ENCODE results near the gene SRPK3. TPM values are rescaled to one million over a fixed set of nuclear protein-coding genes. Genes with fewer than 3 reads are reported as not detected.
A peak's percentile ranks its signal among the peaks of the same experiment; 100 is the strongest.
"Not testable (repeated sequence)": the region's sequence is repeated elsewhere in the genome, so short reads cannot be mapped to it uniquely, and the experiment has no call there.

SRPK3 gene
- polyA plus RNA-seq, 3 donors = 0.01 TPM; not detected in 2

- 100% methylated on average over 1 of the region's 16 CpGs for WGBS (ENCODE audit: insufficient coverage)
- H3K27me3 Mint-ChIP-seq (ENCODE audit: low read depth in 3 of 3) = peaks cover 0 to 16% (median 12%) of the 10 kb centered on the region in 3 donors
- H3K4me3 Mint-ChIP-seq = no peak overlapping the region
- H3K27ac Mint-ChIP-seq = peak overlapping the region in 1 of 7 donors; percentile 33
- peaks cover 12% of the 10 kb centered on the region for H4K20me1 ChIP-seq (ENCODE audit: insufficient read depth, low read length)
- no peak for DNase-seq
- H3K36me3 Mint-ChIP-seq = peaks cover 27 to 68% of the 10 kb centered on the region in 2 donors
- peaks cover 39 to 50% of the 10 kb centered on the region in 2 donors for H3K36me3 ChIP-seq (replicated peaks in 1 of 2; ENCODE audit: control insufficient read depth in 1 of 2, insufficient read depth in 2 of 2, low read length in 2 of 2)
- H3K4me3 ChIP-seq (replicated peaks in 1 of 3; ENCODE audit: low read depth in 2 of 3, low read length in 3 of 3) = no peak overlapping the region
- intact Hi-C loops (cut with micrococcal nuclease) = no loop called here
- TF ChIP-seq CTCF (IDR thresholded peaks at IDR 0.05) = no peak
- H3K4me2 ChIP-seq (replicated peaks; ENCODE audit: extremely low read depth, low read length, poor library complexity, severe bottlenecking) = no peak overlapping the region
- H3K9me3 Mint-ChIP-seq = peaks cover 0 to 5% (median 0%) of the 10 kb centered on the region in 7 donors
- H2AFZ ChIP-seq (ENCODE audit: insufficient read depth, low read depth, low read length, poor library complexity, severe bottlenecking) = no peak overlapping the region
- no peak overlapping the region for H3K27ac ChIP-seq (ENCODE audit: low read depth in 1 of 2, low read length in 2 of 2)
- H3K4me1 Mint-ChIP-seq = peaks cover 12% of the 10 kb centered on the region
- no peaks in the 10 kb centered on the region for H3K79me2 ChIP-seq (ENCODE audit: insufficient read depth, low read length)
- no peaks in the 10 kb centered on the region for H3K27me3 ChIP-seq (ENCODE audit: control insufficient read depth in 2 of 2, insufficient read depth in 2 of 2, low read length in 2 of 2)
- peaks cover 5 to 11% of the 10 kb centered on the region in 2 donors for H3K4me1 ChIP-seq (ENCODE audit: control insufficient read depth in 1 of 2, insufficient read depth in 2 of 2, low read length in 2 of 2)
- no peaks in the 10 kb centered on the region for H3K9me3 ChIP-seq (replicated peaks in 1 of 2; ENCODE audit: control insufficient read depth in 1 of 2, insufficient read depth in 1 of 2, low read length in 2 of 2)
- no peak overlapping the region for H3K9ac ChIP-seq (ENCODE audit: insufficient read depth, low read length, poor library complexity, severe bottlenecking)
These were observed 40.1 kb upstream of the SRPK3 start for GRCh38 chrX:153740631-153741222.

- no peak for TF ChIP-seq CTCF (IDR thresholded peaks at IDR 0.05)
- Histone ChIP-seq H4K20me1 (ENCODE audit: insufficient read depth, low read length) (peaks cover 12% of the 10 kb centered on the region), H3K79me2 (ENCODE audit: insufficient read depth, low read length) (no peaks in the 10 kb centered on the region), H3K9ac (ENCODE audit: insufficient read depth, low read length, poor library complexity, severe bottlenecking) (no peak overlapping the region), H3K36me3 (replicated peaks in 1 of 2; ENCODE audit: control insufficient read depth in 1 of 2, insufficient read depth in 2 of 2, low read length in 2 of 2) (peaks cover 34 to 43% of the 10 kb centered on the region in 2 donors), H3K4me1 (ENCODE audit: control insufficient read depth in 1 of 2, insufficient read depth in 2 of 2, low read length in 2 of 2) (peaks cover 5 to 11% of the 10 kb centered on the region in 2 donors), H3K27ac (ENCODE audit: low read depth in 1 of 2, low read length in 2 of 2) (no peak overlapping the region), H3K9me3 (replicated peaks in 1 of 2; ENCODE audit: control insufficient read depth in 1 of 2, insufficient read depth in 1 of 2, low read length in 2 of 2) (no peaks in the 10 kb centered on the region), H2AFZ (ENCODE audit: insufficient read depth, low read depth, low read length, poor library complexity, severe bottlenecking) (no peak overlapping the region), H3K4me3 (replicated peaks in 1 of 3; ENCODE audit: low read depth in 2 of 3, low read length in 3 of 3) (no peak overlapping the region), H3K4me2 (replicated peaks; ENCODE audit: extremely low read depth, low read length, poor library complexity, severe bottlenecking) (no peak overlapping the region), H3K27me3 (ENCODE audit: control insufficient read depth in 2 of 2, insufficient read depth in 2 of 2, low read length in 2 of 2) (no peaks in the 10 kb centered on the region)
- 83% methylated on average over 9 of the region's 14 CpGs for WGBS (ENCODE audit: insufficient coverage)
- H3K36me3 Mint-ChIP-seq = peaks cover 23 to 61% of the 10 kb centered on the region in 2 donors
- H3K27me3 Mint-ChIP-seq (ENCODE audit: low read depth in 3 of 3) = peaks cover 0 to 20% (median 16%) of the 10 kb centered on the region in 3 donors
- no peak overlapping the region for H3K27ac Mint-ChIP-seq
- H3K9me3 Mint-ChIP-seq = peaks cover 0 to 5% (median 0%) of the 10 kb centered on the region in 7 donors
- intact Hi-C loops (cut with micrococcal nuclease) = no loop called here
- peaks cover 12% of the 10 kb centered on the region for H3K4me1 Mint-ChIP-seq
- H3K4me3 Mint-ChIP-seq = no peak overlapping the region
- no peak for DNase-seq
These were observed 39.4 kb upstream of the SRPK3 start for GRCh38 chrX:153741446-153741845.

- H3K9ac ChIP-seq (ENCODE audit: insufficient read depth, low read length, poor library complexity, severe bottlenecking); H3K27me3 ChIP-seq (ENCODE audit: control insufficient read depth in 2 of 2, insufficient read depth in 2 of 2, low read length in 2 of 2); H3K4me2 ChIP-seq (replicated peaks; ENCODE audit: extremely low read depth, low read length, poor library complexity, severe bottlenecking); H2AFZ ChIP-seq (ENCODE audit: insufficient read depth, low read depth, low read length, poor library complexity, severe bottlenecking); DNase-seq; H3K27ac Mint-ChIP-seq; H3K4me3 ChIP-seq (replicated peaks in 1 of 3; ENCODE audit: low read depth in 2 of 3, low read length in 3 of 3); H3K9me3 ChIP-seq (replicated peaks in 1 of 2; ENCODE audit: control insufficient read depth in 1 of 2, insufficient read depth in 1 of 2, low read length in 2 of 2); H3K79me2 ChIP-seq (ENCODE audit: insufficient read depth, low read length); H3K4me3 Mint-ChIP-seq; intact Hi-C loops (cut with micrococcal nuclease); H3K27ac ChIP-seq (ENCODE audit: low read depth in 1 of 2, low read length in 2 of 2); H3K9me3 Mint-ChIP-seq; H4K20me1 ChIP-seq (ENCODE audit: insufficient read depth, low read length): not testable (repeated sequence)
- H3K36me3 ChIP-seq (replicated peaks in 1 of 2; ENCODE audit: control insufficient read depth in 1 of 2, insufficient read depth in 2 of 2, low read length in 2 of 2) = peaks cover 27 to 36% of the 10 kb centered on the region in 2 donors
- peaks cover 0 to 24% (median 19%) of the 10 kb centered on the region in 3 donors for H3K27me3 Mint-ChIP-seq (ENCODE audit: low read depth in 3 of 3)
- peaks cover 16 to 54% of the 10 kb centered on the region in 2 donors for H3K36me3 Mint-ChIP-seq
- H3K4me1 ChIP-seq (ENCODE audit: control insufficient read depth in 1 of 2, insufficient read depth in 2 of 2, low read length in 2 of 2) = peaks cover 5 to 11% of the 10 kb centered on the region in 2 donors
- WGBS (ENCODE audit: insufficient coverage) = 97% methylated on average over 11 of the region's 14 CpGs
- peaks cover 12% of the 10 kb centered on the region for H3K4me1 Mint-ChIP-seq
These were observed 38.7 kb upstream of the SRPK3 start for GRCh38 chrX:153742111-153742510.

Data from CD14-positive monocyte (primary cell).